ENCODE data around the gene SGCA.

DNA sequence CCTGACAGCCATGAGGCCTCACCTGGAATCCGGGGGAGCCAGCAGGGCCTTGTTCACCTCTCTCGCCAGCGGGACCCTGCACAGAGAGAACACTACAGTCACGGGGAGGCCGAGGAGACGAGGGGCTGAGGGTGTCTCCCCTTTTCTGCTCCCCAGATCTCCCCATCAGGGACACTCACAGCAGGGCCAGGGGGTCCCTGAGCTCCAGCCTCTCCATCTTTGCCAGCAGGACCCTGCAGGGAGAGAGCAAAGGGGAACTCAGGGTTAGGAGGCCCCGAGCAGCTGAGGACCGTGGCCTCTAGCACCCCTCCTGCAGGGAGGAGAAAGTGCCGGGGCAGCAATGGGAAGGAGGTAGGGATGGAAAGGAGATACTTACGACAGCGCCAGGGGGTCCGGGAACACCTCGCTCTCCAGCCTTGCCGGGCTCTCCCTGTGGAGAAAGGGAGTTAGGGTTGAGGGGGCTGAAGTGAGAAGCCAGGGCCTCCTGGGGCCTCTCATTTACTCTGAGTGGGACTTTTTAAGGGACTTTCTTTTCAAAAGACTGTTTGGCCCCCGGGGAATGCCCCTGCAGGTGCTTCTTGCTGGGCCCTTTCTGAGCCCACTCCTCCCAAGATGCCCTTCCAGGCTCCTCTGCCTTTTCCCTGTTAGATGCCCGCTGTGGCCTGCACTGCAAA is 26.9 kb downstream of the SGCA start:
- TF ChIP-seq ZNF781 (CRISPR knock-in tag; IDR thresholded peaks at IDR 0.05; ENCODE audit: borderline replicate concordance, not compliant biosample characterization): no peak
- no peak for TF ChIP-seq HOXA3 (CRISPR knock-in tag; IDR thresholded peaks at IDR 0.05)
- TF ChIP-seq, protein P1, sequence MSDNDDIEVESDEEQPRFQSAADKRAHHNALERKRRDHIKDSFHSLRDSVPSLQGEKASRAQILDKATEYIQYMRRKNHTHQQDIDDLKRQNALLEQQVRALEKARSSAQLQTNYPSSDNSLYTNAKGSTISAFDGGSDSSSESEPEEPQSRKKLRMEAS (IDR thresholded peaks at IDR 0.05): no peak
- TF ChIP-seq, protein P2, sequence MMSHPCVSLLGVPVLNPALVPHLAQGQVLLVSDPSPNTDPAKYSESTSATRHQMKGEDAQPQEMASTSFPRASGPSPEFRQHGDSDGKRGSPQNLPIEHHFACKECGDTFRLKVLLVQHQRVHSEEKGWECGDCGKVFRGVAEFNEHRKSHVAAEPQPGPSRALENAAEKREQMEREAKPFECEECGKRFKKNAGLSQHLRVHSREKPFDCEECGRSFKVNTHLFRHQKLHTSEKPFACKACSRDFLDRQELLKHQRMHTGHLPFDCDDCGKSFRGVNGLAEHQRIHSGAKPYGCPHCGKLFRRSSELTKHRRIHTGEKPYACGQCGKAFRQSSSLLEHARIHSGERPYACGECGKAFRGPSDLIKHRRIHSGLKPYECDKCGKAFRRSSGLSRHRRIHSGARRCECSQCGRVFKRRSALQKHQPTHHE (CRISPR knock-in tag; IDR thresholded peaks at IDR 0.05; ENCODE audit: borderline replicate concordance): no peak
- TF ChIP-seq HOXA7 (CRISPR knock-in tag; IDR thresholded peaks at IDR 0.05): no peak
- no peak for TF ChIP-seq SETDB1 (CRISPR knock-in tag; IDR thresholded peaks at IDR 0.05; ENCODE audit: borderline replicate concordance)
- no peak for TF ChIP-seq U2AF2 (IDR thresholded peaks at IDR 0.05; ENCODE audit: low read depth, low read length)
- TF ChIP-seq, protein P3, sequence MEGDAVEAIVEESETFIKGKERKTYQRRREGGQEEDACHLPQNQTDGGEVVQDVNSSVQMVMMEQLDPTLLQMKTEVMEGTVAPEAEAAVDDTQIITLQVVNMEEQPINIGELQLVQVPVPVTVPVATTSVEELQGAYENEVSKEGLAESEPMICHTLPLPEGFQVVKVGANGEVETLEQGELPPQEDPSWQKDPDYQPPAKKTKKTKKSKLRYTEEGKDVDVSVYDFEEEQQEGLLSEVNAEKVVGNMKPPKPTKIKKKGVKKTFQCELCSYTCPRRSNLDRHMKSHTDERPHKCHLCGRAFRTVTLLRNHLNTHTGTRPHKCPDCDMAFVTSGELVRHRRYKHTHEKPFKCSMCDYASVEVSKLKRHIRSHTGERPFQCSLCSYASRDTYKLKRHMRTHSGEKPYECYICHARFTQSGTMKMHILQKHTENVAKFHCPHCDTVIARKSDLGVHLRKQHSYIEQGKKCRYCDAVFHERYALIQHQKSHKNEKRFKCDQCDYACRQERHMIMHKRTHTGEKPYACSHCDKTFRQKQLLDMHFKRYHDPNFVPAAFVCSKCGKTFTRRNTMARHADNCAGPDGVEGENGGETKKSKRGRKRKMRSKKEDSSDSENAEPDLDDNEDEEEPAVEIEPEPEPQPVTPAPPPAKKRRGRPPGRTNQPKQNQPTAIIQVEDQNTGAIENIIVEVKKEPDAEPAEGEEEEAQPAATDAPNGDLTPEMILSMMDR (CRISPR knock-in tag; IDR thresholded peaks at IDR 0.05): no peak
- TF ChIP-seq MXI1 (IDR thresholded peaks at IDR 0.05; ENCODE audit: borderline replicate concordance, low read depth, low read length): no peak
- no peak for TF ChIP-seq HHEX (CRISPR knock-in tag; IDR thresholded peaks at IDR 0.05)
